Stimulated activated CD8-positive, alpha-beta memory T cell treated with anti-CD3 and anti-CD28 coated beads, Interleukin-4, amount 100 ng/mL, for 24 hours (primary cell): ENCODE data around the gene FAM185A.
"Not testable (repeated sequence)": the region's sequence is repeated elsewhere in the genome, so short reads cannot be mapped to it uniquely, and the experiment has no call there.

Experiments used
- DNase-seq: peaks from one replicate; pipeline ENCODE4 v3.0.0-alpha.2; 2020; ENCODE audit warnings: low read depth

The FAM185A gene

GRCh38 chr7:102830197-102830596 is 81.4 kb downstream of the FAM185A start:
- no peak for DNase-seq

DNA sequence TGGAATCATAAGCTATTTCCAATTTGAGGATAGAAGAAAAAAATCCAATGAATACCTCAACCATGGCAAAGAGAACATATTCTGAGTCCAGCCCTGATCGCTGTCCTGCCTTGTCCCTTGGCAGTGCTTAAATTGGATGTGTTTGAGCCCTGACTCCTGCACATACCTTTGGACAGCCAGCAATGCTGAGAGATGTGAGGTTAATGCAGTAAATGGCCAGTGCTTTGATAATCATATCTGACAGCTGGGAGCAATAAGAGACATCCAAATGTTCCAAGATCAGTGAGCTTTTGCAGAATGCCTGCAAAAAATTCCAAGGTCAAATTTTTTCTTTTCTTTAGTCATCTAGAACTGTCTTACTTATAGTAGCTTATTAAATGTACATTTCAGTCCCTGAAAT is 83.9 kb downstream of the FAM185A start:
- DNase-seq: no peak

GRCh38 chr7:102833343-102833742 is 84.5 kb downstream of the FAM185A start:
- DNase-seq: no peak

- no peak for DNase-seq
These were observed 85.7 kb downstream of the FAM185A start for GRCh38 chr7:102834466-102834865.

DNA sequence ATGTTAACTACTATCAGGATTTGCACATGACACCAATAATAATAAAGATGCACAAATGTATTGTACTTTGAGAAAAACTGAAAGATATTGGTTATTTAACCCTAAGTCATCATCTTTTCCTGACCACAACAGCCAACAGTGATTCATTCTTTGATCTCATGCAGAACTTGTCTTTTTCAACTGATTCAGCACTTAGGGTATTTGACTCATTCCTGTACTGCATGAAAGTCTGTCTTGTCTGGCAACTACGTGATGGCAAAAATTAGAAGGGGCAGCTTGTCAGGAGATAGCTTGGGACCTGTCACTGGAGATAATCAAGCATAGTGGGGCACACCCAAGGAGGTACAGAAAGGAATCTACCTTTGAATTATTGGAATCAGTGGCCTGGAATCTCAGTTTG is 86.2 kb downstream of the FAM185A start:
- DNase-seq: no peak

GRCh38 chr7:102836191-102836919 is 87.6 kb downstream of the FAM185A start:
- no peak for DNase-seq

- DNase-seq: no peak
These were observed 88.2 kb downstream of the FAM185A start for GRCh38 chr7:102836977-102837376.

GRCh38 chr7:102837802-102838201 is 89.0 kb downstream of the FAM185A start:
- DNase-seq: no peak

DNA sequence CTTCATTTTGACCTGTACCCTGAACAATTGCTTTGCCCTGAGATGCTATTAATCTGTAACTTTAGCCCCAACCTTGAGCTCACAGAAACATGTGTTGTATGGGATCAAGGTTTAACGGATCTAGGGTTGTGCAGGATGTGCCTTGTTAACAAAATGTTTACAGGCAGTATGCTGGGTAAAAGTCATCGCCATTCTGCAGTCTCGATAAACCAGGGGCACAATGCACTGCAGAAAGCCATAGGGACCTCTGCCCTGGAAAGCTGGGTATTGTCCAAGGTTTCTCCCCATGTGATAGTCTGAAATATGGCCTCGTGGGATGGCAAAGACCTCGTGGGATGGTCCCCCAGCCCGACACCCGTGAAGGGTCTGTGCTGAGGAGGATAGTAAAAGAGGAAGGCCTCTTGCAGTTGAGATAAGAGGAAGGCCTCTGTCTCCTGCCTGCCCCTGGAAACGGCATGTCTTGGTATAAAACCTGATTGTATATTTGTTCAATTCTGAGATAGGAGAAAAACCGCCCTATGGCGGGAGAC is 89.8 kb downstream of the FAM185A start:
- not testable (repeated sequence) for DNase-seq

- DNase-seq: no peak
These were observed 91.6 kb downstream of the FAM185A start for GRCh38 chr7:102840404-102840803.

GRCh38 chr7:102841290-102841689 is 92.5 kb downstream of the FAM185A start:
- no peak for DNase-seq

DNA sequence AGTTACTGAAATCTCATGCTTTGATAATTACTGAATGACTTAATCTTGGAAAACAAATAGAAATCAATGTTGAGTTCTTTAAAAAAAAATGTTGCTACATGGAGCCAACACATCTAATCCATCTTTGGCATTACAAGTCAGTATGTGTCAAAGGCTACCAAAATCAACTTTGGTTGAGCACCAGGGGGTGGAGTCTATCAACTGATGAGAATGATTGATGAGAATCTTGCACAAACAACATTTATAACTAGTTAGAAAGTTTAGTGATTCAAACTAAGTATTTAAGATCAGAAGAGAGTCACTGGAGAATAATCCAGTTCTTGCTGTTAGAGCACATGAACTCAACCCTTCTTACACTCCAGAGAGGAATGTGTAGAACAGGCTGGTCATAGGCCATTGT is 93.5 kb downstream of the FAM185A start:
- no peak for DNase-seq

DNA sequence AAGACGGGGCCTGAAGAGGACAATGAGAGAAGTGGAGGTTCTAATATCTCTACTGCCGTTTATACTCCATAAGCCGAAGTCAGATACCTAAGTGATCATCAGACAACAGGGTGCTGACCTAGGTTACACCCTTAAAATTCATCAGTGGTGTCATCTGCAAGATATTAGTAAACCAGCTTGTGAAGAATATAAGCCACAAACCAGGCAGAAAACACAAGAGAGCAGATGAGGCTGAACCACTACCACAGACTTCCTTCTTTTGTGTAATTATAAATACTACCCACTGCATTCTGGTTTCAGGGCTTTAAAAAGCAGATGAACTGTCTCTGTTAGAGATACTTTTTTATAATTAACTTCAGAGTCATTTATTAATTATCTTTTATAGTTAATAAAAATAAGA is 95.1 kb downstream of the FAM185A start:
- no peak for DNase-seq

GRCh38 chr7:102845346-102845745 is 96.5 kb downstream of the FAM185A start:
- no peak for DNase-seq

DNA sequence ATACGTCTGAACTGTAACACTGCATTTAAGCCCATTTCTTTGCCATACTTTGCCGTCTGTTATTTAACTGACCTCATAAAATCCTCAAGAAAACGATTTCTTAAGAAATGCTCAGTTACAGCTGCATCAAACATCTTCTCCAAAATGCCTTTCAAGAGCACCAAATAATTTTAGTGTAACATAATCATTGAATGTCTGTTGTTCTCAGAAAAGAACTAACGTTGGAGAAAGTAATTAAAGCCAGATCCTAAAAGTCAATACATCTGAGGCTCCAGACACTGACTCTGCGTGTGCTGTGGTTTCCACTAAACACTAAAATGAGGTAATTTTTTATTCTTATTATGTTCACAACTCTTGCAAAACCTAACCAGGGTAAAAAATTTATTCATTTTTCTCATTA is 100.3 kb downstream of the FAM185A start:
- no peak for DNase-seq

- no peak for DNase-seq
These were observed 100.7 kb downstream of the FAM185A start for GRCh38 chr7:102849538-102849937.

DNA sequence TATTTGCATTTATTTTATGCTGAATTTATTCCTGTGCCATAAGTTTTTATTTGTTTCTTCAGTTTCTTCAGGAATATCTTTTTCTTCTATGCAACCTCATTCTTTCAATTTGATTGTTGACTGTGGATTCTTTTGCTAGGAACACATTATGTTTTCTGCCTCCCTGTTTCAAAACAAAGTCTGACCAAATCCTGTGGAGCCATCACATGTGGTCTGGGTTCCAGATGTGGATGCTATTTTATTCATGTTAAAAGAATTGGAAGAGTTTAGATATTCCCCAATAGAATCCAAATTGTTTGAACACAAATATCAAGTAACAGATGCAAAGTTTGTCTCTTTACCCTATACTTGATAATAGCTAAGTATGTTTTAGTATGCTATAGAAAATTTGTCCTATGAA is 107.2 kb downstream of the FAM185A start:
- no peak for DNase-seq
